ENCODE data around the gene MRC2. TPM values are rescaled to one million over a fixed set of nuclear protein-coding genes. Genes with fewer than 3 reads are reported as not detected.

The MRC2 gene
- total RNA-seq, 1 donor from 2014 or later = 91.2 TPM

GRCh38 chr17:62704381-62704971 is 77.0 kb downstream of the MRC2 start:
- Histone ChIP-seq H3K27ac (peak overlapping the region; percentile 75), H3K36me3 (no peaks in the 10 kb centered on the region), H3K4me1 (peaks cover 28% of the 10 kb centered on the region), H3K27me3 (ENCODE audit: low read depth) (no peaks in the 10 kb centered on the region), H3K4me3 (peak overlapping the region; percentile 79), H3K9me3 (peaks cover 4% of the 10 kb centered on the region)
- DNase-seq (no peak), ATAC-seq (peak; percentile 48 to 71)
- intact Hi-C loops (cut with DNase I) = loop anchor here (10.0 kb wide), 1 partner anchor 280 kb away; no protein-coding TSS in a partner anchor
- TF ChIP-seq CTCF (IDR thresholded peaks at IDR 0.05) = no peak

GRCh38 chr17:62705156-62705777 is 77.8 kb downstream of the MRC2 start:
- peak overlapping the region; percentile 75 for H3K27ac ChIP-seq
- H3K4me3 ChIP-seq = peak overlapping the region; percentile 79

GRCh38 chr17:62705778-62706597 is 78.5 kb downstream of the MRC2 start:
- no peaks in the 10 kb centered on the region for H3K36me3 ChIP-seq
- peak overlapping the region; percentile 79 for H3K4me3 ChIP-seq
- no peak for TF ChIP-seq CTCF (IDR thresholded peaks at IDR 0.05)
- peaks cover 28% of the 10 kb centered on the region for H3K4me1 ChIP-seq
- no peak for ATAC-seq
- DNase-seq = no peak
- H3K27me3 ChIP-seq (ENCODE audit: low read depth) = no peaks in the 10 kb centered on the region
- intact Hi-C loops (cut with DNase I) = loop anchor here (10.0 kb wide), 1 partner anchor 279 kb away; no protein-coding TSS in a partner anchor
- peaks cover 4% of the 10 kb centered on the region for H3K9me3 ChIP-seq
- H3K27ac ChIP-seq = no peak overlapping the region

More at GRCh38 chr17:62705156-62705777, 77.8 kb downstream of the MRC2 start:
- H3K9me3 ChIP-seq = peaks cover 4% of the 10 kb centered on the region
- no peaks in the 10 kb centered on the region for H3K36me3 ChIP-seq
- DNase-seq (no peak), ATAC-seq (no peak)
- H3K27me3 ChIP-seq (ENCODE audit: low read depth) = no peaks in the 10 kb centered on the region
- H3K4me1 ChIP-seq = peaks cover 28% of the 10 kb centered on the region
- intact Hi-C loops (cut with DNase I) = loop anchor here (10.0 kb wide), 1 partner anchor 280 kb away; no protein-coding TSS in a partner anchor
- TF ChIP-seq CTCF (IDR thresholded peaks at IDR 0.05) = no peak

GRCh38 chr17:62706598-62707424 is 79.3 kb downstream of the MRC2 start:
- intact Hi-C loops (cut with DNase I) = loop anchor here (10.0 kb wide), 1 partner anchor 278 kb away; no protein-coding TSS in a partner anchor
- no peak for TF ChIP-seq CTCF (IDR thresholded peaks at IDR 0.05)
- Histone ChIP-seq H3K36me3 (no peaks in the 10 kb centered on the region), H3K4me1 (peaks cover 28% of the 10 kb centered on the region), H3K9me3 (peaks cover 4% of the 10 kb centered on the region), H3K27me3 (ENCODE audit: low read depth) (no peaks in the 10 kb centered on the region), H3K4me3 (no peak overlapping the region), H3K27ac (no peak overlapping the region)
- DNase-seq = no peak
- ATAC-seq = no peak

GRCh38 chr17:62707425-62707739 is 79.9 kb downstream of the MRC2 start:
- no peak for DNase-seq
- TF ChIP-seq CTCF (IDR thresholded peaks at IDR 0.05) = no peak
- H3K4me1 ChIP-seq = peaks cover 28% of the 10 kb centered on the region
- no peak overlapping the region for H3K27ac ChIP-seq
- H3K9me3 ChIP-seq = peaks cover 4% of the 10 kb centered on the region
- no peaks in the 10 kb centered on the region for H3K27me3 ChIP-seq (ENCODE audit: low read depth)
- H3K4me3 ChIP-seq = no peak overlapping the region
- intact Hi-C loops (cut with DNase I) = loop anchor here (10.0 kb wide), 1 partner anchor 277 kb away; no protein-coding TSS in a partner anchor
- H3K36me3 ChIP-seq = no peaks in the 10 kb centered on the region
- no peak for ATAC-seq
